ENCODE measurements around the gene YDJC.
A peak's percentile ranks its signal among the peaks of the same experiment; 100 is the strongest.

The YDJC gene

DNA sequence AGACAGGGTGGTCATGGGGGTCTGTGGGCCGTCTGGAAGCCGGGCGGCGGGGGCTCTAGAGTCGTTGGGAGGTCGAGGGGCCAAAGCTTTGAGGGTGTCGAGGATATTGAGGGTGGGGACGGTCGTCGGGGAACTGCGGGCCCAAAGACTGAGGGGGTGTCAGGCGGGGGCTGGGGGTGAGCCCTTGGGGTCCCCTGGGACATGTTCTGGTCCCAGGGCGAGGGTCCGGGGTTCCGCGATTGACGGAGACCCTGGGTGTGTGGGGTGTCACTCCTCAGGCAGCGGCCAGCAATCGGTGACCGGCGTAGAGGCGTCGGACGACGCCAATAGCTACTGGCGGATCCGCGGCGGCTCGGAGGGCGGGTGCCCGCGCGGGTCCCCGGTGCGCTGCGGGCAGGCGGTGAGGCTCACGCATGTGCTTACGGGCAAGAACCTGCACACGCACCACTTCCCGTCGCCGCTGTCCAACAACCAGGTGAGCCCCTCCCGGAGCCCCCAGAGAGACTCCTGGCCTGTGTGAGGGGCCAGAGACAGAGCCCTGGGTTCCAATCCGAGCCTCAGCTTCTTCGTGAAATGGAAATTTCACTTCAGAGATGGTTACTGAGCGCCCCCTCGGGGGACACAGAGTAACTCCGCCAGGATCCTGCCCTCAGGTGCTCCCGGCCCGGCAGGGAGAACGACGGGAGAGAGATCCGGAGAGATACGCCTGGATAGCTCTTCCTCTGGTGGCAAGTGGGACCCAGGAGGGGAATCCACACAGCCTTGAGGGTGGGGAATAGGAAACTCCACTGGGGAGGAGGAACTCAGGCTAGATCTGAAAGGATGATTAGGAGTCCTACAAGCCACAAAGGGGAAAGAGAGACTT lies 13.0 kb upstream of the YDJC start:
- H3K14ac ChIP-seq (ENCODE audit: low read length in 2 of 2): peak overlapping the region in 1 of 2 experiments; percentile 98
- H4K91ac ChIP-seq (ENCODE audit: low read length): peak overlapping the region; percentile 95
- H2AK5ac ChIP-seq (ENCODE audit: low read length, severe bottlenecking): no peak overlapping the region
- 1% methylated on average over 56 of the region's 56 CpGs for WGBS
- H3K23ac ChIP-seq (ENCODE audit: low read length in 2 of 2): peak overlapping the region in 1 of 2 experiments; percentile 83
- H3K18ac ChIP-seq (ENCODE audit: low read depth in 1 of 2, low read length in 2 of 2): peak overlapping the region; percentile 93 to 97
- peak; percentile 75 for DNase-seq
- H2BK12ac ChIP-seq (ENCODE audit: low read length in 2 of 2): no peak overlapping the region
- no peak overlapping the region for H3K27ac ChIP-seq (ENCODE audit: low read length, poor library complexity, severe bottlenecking)
- peak overlapping the region; percentile 99 for H3K4me2 ChIP-seq (ENCODE audit: low read length, poor library complexity, severe bottlenecking)
- peak overlapping the region; percentile 100 for H2AFZ ChIP-seq (ENCODE audit: low read depth, low read length)
- peaks cover 17% of the 10 kb centered on the region for H3K4me1 ChIP-seq (ENCODE audit: control insufficient read depth, insufficient read depth, low read depth, low read length)
- peak overlapping the region; percentile 92 for H4K8ac ChIP-seq (ENCODE audit: low read length)
- H3K4me3 ChIP-seq (ENCODE audit: insufficient read depth in 1 of 2, low read depth in 1 of 2, low read length in 2 of 2): peak overlapping the region; percentile 88 to 95
- H2BK120ac ChIP-seq (ENCODE audit: low read depth, low read length): no peak overlapping the region
- peak overlapping the region in 1 of 2 experiments; percentile 37 for H3K4ac ChIP-seq (ENCODE audit: low read depth in 1 of 2, low read length in 2 of 2)
- no peak overlapping the region for H2BK5ac ChIP-seq (ENCODE audit: low read depth, low read length, poor library complexity, severe bottlenecking)
- no peaks in the 10 kb centered on the region for H3K9me3 ChIP-seq (ENCODE audit: control insufficient read depth, low read length)
- peaks cover 18% of the 10 kb centered on the region for H3K79me1 ChIP-seq (replicated peaks; ENCODE audit: low read length, poor library complexity, severe bottlenecking)
- peaks cover 0 to 22% of the 10 kb centered on the region in 2 experiments for H3K36me3 ChIP-seq (ENCODE audit: control insufficient read depth in 1 of 2, insufficient read depth in 2 of 2, low read depth in 1 of 2, low read length in 2 of 2)
- H3K27me3 ChIP-seq (ENCODE audit: control insufficient read depth in 1 of 2, insufficient read depth in 1 of 2, low read length in 2 of 2): no peaks in the 10 kb centered on the region
- H3K9ac ChIP-seq (ENCODE audit: low read length): peak overlapping the region; percentile 83
- H2BK15ac ChIP-seq (ENCODE audit: low read depth, poor library complexity, severe bottlenecking): peak overlapping the region; percentile 74

DNA sequence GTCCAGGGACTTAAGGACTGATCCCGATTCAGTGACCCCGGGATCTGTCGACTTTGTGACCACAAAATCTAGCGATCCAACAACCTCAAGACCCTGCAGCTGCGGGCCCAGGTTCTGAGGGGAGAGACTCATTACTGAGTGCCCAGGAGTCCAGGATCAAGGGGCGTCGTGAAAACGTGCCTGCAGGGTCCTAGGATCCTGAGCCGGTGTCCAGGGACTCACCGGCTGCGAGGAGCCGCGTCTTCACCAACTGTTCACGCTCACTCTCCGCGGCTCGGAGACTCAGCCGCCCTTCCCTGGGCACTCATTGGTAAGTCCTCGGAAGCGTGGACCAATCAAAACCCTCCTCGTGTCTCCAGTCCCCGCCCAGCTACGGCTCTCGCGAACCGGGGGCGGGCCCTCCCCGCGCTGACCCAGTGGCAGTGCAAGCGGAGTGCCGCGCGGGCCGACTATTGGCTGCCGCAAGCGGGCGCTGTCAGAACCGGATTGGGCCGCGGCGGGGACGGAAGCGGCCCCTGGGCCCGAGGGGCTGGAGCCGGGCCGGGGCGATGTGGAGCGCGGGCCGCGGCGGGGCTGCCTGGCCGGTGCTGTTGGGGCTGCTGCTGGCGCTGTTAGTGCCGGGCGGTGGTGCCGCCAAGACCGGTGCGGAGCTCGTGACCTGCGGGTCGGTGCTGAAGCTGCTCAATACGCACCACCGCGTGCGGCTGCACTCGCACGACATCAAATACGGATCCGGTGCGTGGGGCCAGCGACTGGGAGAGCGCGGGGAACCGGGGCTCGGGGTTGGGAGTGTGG lies 12.2 kb upstream of the YDJC start, which contains the start of gene SDF2L1:
Gene SDF2L1 (plus strand): TSS at position 514 of the 795 bp plus-strand sequence. CDS start 35 bp downstream, at position 549.
- Histone ChIP-seq H3K4me1 (ENCODE audit: control insufficient read depth, insufficient read depth, low read depth, low read length) (peaks cover 17% of the 10 kb centered on the region), H3K18ac (ENCODE audit: low read depth in 1 of 2, low read length in 2 of 2) (peak within 1 kb of the TSS; percentile 93 to 97), H2AK5ac (ENCODE audit: low read length, severe bottlenecking) (no peak within 1 kb of the TSS), H2BK5ac (ENCODE audit: low read depth, low read length, poor library complexity, severe bottlenecking) (no peak within 1 kb of the TSS), H4K91ac (ENCODE audit: low read length) (peak within 1 kb of the TSS; percentile 95), H2BK15ac (ENCODE audit: low read depth, poor library complexity, severe bottlenecking) (peak within 1 kb of the TSS; percentile 74), H3K4ac (ENCODE audit: low read depth in 1 of 2, low read length in 2 of 2) (peak within 1 kb of the TSS in 1 of 2 experiments; percentile 37), H2AFZ (ENCODE audit: low read depth, low read length) (peak within 1 kb of the TSS; percentile 100), H3K9me3 (ENCODE audit: control insufficient read depth, low read length) (no peaks in the 10 kb centered on the region), H3K36me3 (ENCODE audit: control insufficient read depth in 1 of 2, insufficient read depth in 2 of 2, low read depth in 1 of 2, low read length in 2 of 2) (peaks cover 0 to 18% of the 10 kb centered on the region in 2 experiments), H3K9ac (ENCODE audit: low read length) (peak within 1 kb of the TSS; percentile 85), H3K27ac (ENCODE audit: low read length, poor library complexity, severe bottlenecking) (peak within 1 kb of the TSS; percentile 24), H2BK120ac (ENCODE audit: low read depth, low read length) (no peak within 1 kb of the TSS), H3K14ac (ENCODE audit: low read length in 2 of 2) (peak within 1 kb of the TSS in 1 of 2 experiments; percentile 98), H3K4me3 (ENCODE audit: insufficient read depth in 1 of 2, low read depth in 1 of 2, low read length in 2 of 2) (peak within 1 kb of the TSS; percentile 88 to 95), H4K8ac (ENCODE audit: low read length) (peak within 1 kb of the TSS; percentile 92), H3K79me1 (replicated peaks; ENCODE audit: low read length, poor library complexity, severe bottlenecking) (peaks cover 17% of the 10 kb centered on the region), H3K27me3 (ENCODE audit: control insufficient read depth in 1 of 2, insufficient read depth in 1 of 2, low read length in 2 of 2) (no peaks in the 10 kb centered on the region), H3K23ac (ENCODE audit: low read length in 2 of 2) (peak within 1 kb of the TSS in 1 of 2 experiments; percentile 83), H2BK12ac (ENCODE audit: low read length in 2 of 2) (peak within 1 kb of the TSS in 1 of 2 experiments; percentile 77), H3K4me2 (ENCODE audit: low read length, poor library complexity, severe bottlenecking) (peak within 1 kb of the TSS; percentile 99)
- peak; percentile 99 for DNase-seq
- under 1% methylated on average over 74 of the region's 76 CpGs for WGBS

DNA sequence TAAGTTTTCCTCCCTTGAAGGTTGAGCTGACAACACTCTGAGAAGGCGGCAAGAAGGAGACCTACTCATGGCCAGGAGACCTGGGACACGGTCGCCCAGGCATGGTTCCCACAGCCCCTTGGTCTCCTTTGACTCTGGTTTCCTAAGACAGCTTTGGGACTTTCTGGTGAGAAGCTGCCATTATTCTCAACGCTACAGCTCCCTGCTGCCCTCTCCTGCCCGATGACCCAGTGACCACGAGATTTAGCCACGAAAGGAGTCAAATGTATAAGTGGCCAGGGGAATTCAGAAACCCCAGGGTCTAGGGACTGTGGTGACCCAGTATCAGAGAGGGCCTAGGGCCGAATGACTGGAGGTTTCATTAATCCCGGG lies 11.6 kb upstream of the YDJC start:
- H3K23ac ChIP-seq (ENCODE audit: low read length in 2 of 2): no peak overlapping the region
- no peak overlapping the region for H2BK120ac ChIP-seq (ENCODE audit: low read depth, low read length)
- H3K9me3 ChIP-seq (ENCODE audit: control insufficient read depth, low read length): no peaks in the 10 kb centered on the region
- peaks cover 17% of the 10 kb centered on the region for H3K4me1 ChIP-seq (ENCODE audit: control insufficient read depth, insufficient read depth, low read depth, low read length)
- H2AK5ac ChIP-seq (ENCODE audit: low read length, severe bottlenecking): no peak overlapping the region
- no peak overlapping the region for H2BK5ac ChIP-seq (ENCODE audit: low read depth, low read length, poor library complexity, severe bottlenecking)
- H3K27ac ChIP-seq (ENCODE audit: low read length, poor library complexity, severe bottlenecking): no peak overlapping the region
- no peak overlapping the region for H3K14ac ChIP-seq (ENCODE audit: low read length in 2 of 2)
- peak overlapping the region; percentile 99 for H2AFZ ChIP-seq (ENCODE audit: low read depth, low read length)
- no peak overlapping the region for H4K91ac ChIP-seq (ENCODE audit: low read length)
- 9% methylated on average over 9 of the region's 9 CpGs for WGBS
- peak overlapping the region; percentile 59 to 88 for H3K4me3 ChIP-seq (ENCODE audit: insufficient read depth in 1 of 2, low read depth in 1 of 2, low read length in 2 of 2)
- no peak overlapping the region for H2BK15ac ChIP-seq (ENCODE audit: low read depth, poor library complexity, severe bottlenecking)
- peak overlapping the region; percentile 85 for H3K9ac ChIP-seq (ENCODE audit: low read length)
- H3K4ac ChIP-seq (ENCODE audit: low read depth in 1 of 2, low read length in 2 of 2): no peak overlapping the region
- H3K18ac ChIP-seq (ENCODE audit: low read depth in 1 of 2, low read length in 2 of 2): no peak overlapping the region
- H3K36me3 ChIP-seq (ENCODE audit: control insufficient read depth in 1 of 2, insufficient read depth in 2 of 2, low read depth in 1 of 2, low read length in 2 of 2): peaks cover 0 to 16% of the 10 kb centered on the region in 2 experiments
- DNase-seq: peak; percentile 85
- H3K79me1 ChIP-seq (replicated peaks; ENCODE audit: low read length, poor library complexity, severe bottlenecking): peaks cover 17% of the 10 kb centered on the region
- peak overlapping the region; percentile 99 for H3K4me2 ChIP-seq (ENCODE audit: low read length, poor library complexity, severe bottlenecking)
- H4K8ac ChIP-seq (ENCODE audit: low read length): no peak overlapping the region
- H3K27me3 ChIP-seq (ENCODE audit: control insufficient read depth in 1 of 2, insufficient read depth in 1 of 2, low read length in 2 of 2): no peaks in the 10 kb centered on the region
- H2BK12ac ChIP-seq (ENCODE audit: low read length in 2 of 2): no peak overlapping the region

Measured in mesenchymal stem cell (in vitro differentiated cells and primary cell).